Smooth muscle cell (in vitro differentiated cells): ENCODE data around the gene EIF2D. TPM values are rescaled to one million over a fixed set of nuclear protein-coding genes. Genes with fewer than 3 reads are reported as not detected.

Experiments used
- DNase-seq: peaks from one replicate; lab custom pipeline; 2025; ENCODE audit not compliant: unreplicated experiment; lab: John Stamatoyannopoulos, UW
- H2AFZ ChIP-seq: fragments of 200-600 bp; sonication (generic); 2 replicates; pipeline ENCODE4 v1.6.0; 2016; ENCODE audit warnings: antibody characterized with exemption, low read depth, mild to moderate bottlenecking
- H3F3A ChIP-seq: fragments of 200-600 bp; sonication (generic); 2 replicates; pipeline ENCODE4 v1.6.0; 2017; ENCODE audit warnings: antibody characterized with exemption, low read depth
- H3K27ac ChIP-seq: fragments of 200-600 bp; sonication (generic); 2 replicates; pipeline ENCODE4 v1.5.1; 2016; ENCODE audit warnings: low read depth, mild to moderate bottlenecking
- H3K27me3 ChIP-seq: fragments of 200-600 bp; sonication (generic); 2 replicates; pipeline ENCODE4 v1.6.1; 2016; ENCODE audit warnings: low read depth, mild to moderate bottlenecking
- H3K36me3 ChIP-seq: fragments of 200-600 bp; sonication (generic); 2 replicates; pipeline ENCODE4 v1.5.1; 2016; ENCODE audit warnings: low read depth
- H3K4me1 ChIP-seq: fragments of 200-600 bp; sonication (generic); 2 replicates; pipeline ENCODE4 v1.5.1; 2016; ENCODE audit warnings: low read depth
- H3K4me2 ChIP-seq: fragments of 200-600 bp; sonication (generic); 2 replicates; pipeline ENCODE4 v1.6.0; 2016; ENCODE audit warnings: mild to moderate bottlenecking
- H3K4me3 ChIP-seq: fragments of 200-600 bp; sonication (generic); 2 replicates; pipeline ENCODE4 v1.5.1; 2016; ENCODE audit warnings: mild to moderate bottlenecking
- H3K79me2 ChIP-seq: fragments of 200-600 bp; sonication (generic); 2 replicates; pipeline ENCODE4 v1.6.0; 2016; ENCODE audit warnings: low read depth, mild to moderate bottlenecking
- H3K9ac ChIP-seq: fragments of 200-600 bp; sonication (generic); 2 replicates; pipeline ENCODE4 v1.6.0; 2016; ENCODE audit warnings: low read depth
- H3K9me3 ChIP-seq: fragments of 200-600 bp; sonication (generic); replicated peaks from 2 replicates; pipeline ENCODE4 v1.5.1; 2016; ENCODE audit warnings: low read depth
- H4K20me1 ChIP-seq: fragments of 200-600 bp; sonication (generic); 2 replicates; pipeline ENCODE4 v1.6.0; 2016; ENCODE audit warnings: low read depth
- CTCF ChIP-seq: fragments of 200-600 bp; sonication (generic); IDR thresholded peaks from 2 replicates; pipeline ENCODE4 v1.5.1; 2017; ENCODE audit warnings: borderline replicate concordance, mild to moderate bottlenecking, antibody characterized with exemption; ENCODE audit not compliant: insufficient read depth, poor library complexity, severe bottlenecking
- WGBS: methylation state at CpG from one replicate; pipeline ENCODE4 v1.1.7; 2016; ENCODE audit warnings: low lambda C conversion rate; 5-methylcytosine and 5-hydroxymethylcytosine counted together
- polyA plus RNA-seq: library from polyadenylated mRNA; unstranded; fragments of >200 nt; fragmentation: Nextera tagmentation; extraction: Ambion mirVana; gene quantifications from 2 replicates; pipeline ENCODE4 v1.2.1, GENCODE V29; 2016
- total RNA-seq: library from RNA; depleted of rRNA; stranded (reverse); fragments of >200 nt; gene quantifications from 2 replicates; pipeline ENCODE4 v1.2.3, GENCODE V29; 2014

Gene EIF2D
- total and polyA plus RNA-seq, 2 experiments from 2014 or later: 22.8 to 28.9 TPM

GRCh38 chr1:206555473-206555935, 56.8 kb downstream of the EIF2D start:
- no peak overlapping the region for H2AFZ ChIP-seq

GRCh38 chr1:206554701-206555472, 57.4 kb downstream of the EIF2D start:
- 75% methylated on average over 1 of the region's 1 CpG for WGBS

More at GRCh38 chr1:206555473-206555935, 56.8 kb downstream of the EIF2D start:
- no peak overlapping the region for H3K9ac ChIP-seq
- peak overlapping the region; percentile 12 for H3K4me2 ChIP-seq
- no peak overlapping the region for H3K4me3 ChIP-seq
- no peaks in the 10 kb centered on the region for H4K20me1 ChIP-seq
- WGBS: 25% methylated on average over 10 of the region's 10 CpGs
- no peak for DNase-seq
- peaks cover 28% of the 10 kb centered on the region for H3K4me1 ChIP-seq
- no peak for TF ChIP-seq CTCF
- no peaks in the 10 kb centered on the region for H3K36me3 ChIP-seq
- H3K9me3 ChIP-seq: no peaks in the 10 kb centered on the region
- H3K79me2 ChIP-seq: no peaks in the 10 kb centered on the region
- H3K27ac ChIP-seq: no peak overlapping the region
- no peaks in the 10 kb centered on the region for H3K27me3 ChIP-seq
- peaks cover 10% of the 10 kb centered on the region for H3F3A ChIP-seq

GRCh38 chr1:206554211-206554610, 58.1 kb downstream of the EIF2D start:
- TF ChIP-seq CTCF: no peak
- Histone ChIP-seq H3K79me2 (no peaks in the 10 kb centered on the region), H3K9ac (no peak overlapping the region), H3F3A (peaks cover 10% of the 10 kb centered on the region), H3K4me3 (no peak overlapping the region), H4K20me1 (no peaks in the 10 kb centered on the region), H3K4me1 (peaks cover 21% of the 10 kb centered on the region), H3K9me3 (no peaks in the 10 kb centered on the region), H3K27ac (no peak overlapping the region), H3K36me3 (no peaks in the 10 kb centered on the region), H2AFZ (no peak overlapping the region), H3K4me2 (no peak overlapping the region), H3K27me3 (no peaks in the 10 kb centered on the region)
- WGBS: 88% methylated on average over 3 of the region's 3 CpGs
- DNase-seq: no peak

More at GRCh38 chr1:206554701-206555472, 57.4 kb downstream of the EIF2D start:
- Histone ChIP-seq H4K20me1 (no peaks in the 10 kb centered on the region), H3K4me1 (peaks cover 25% of the 10 kb centered on the region), H3K9ac (no peak overlapping the region), H3K4me3 (no peak overlapping the region), H3K27me3 (no peaks in the 10 kb centered on the region), H3F3A (peaks cover 10% of the 10 kb centered on the region), H3K4me2 (no peak overlapping the region), H3K9me3 (no peaks in the 10 kb centered on the region), H3K27ac (no peak overlapping the region), H3K79me2 (no peaks in the 10 kb centered on the region), H2AFZ (no peak overlapping the region), H3K36me3 (no peaks in the 10 kb centered on the region)
- no peak for DNase-seq
- TF ChIP-seq CTCF: no peak

- no peaks in the 10 kb centered on the region for H3K27me3 ChIP-seq
- H3K79me2 ChIP-seq: no peaks in the 10 kb centered on the region
- no peak overlapping the region for H3K4me3 ChIP-seq
- H2AFZ ChIP-seq: no peak overlapping the region
- 96% methylated on average over 3 of the region's 3 CpGs for WGBS
- DNase-seq: no peak
- H3K9me3 ChIP-seq: no peaks in the 10 kb centered on the region
- no peak for TF ChIP-seq CTCF
- no peak overlapping the region for H3K27ac ChIP-seq
- no peak overlapping the region for H3K4me2 ChIP-seq
- peaks cover 10% of the 10 kb centered on the region for H3F3A ChIP-seq
- no peak overlapping the region for H3K9ac ChIP-seq
- no peaks in the 10 kb centered on the region for H3K36me3 ChIP-seq
- peaks cover 15% of the 10 kb centered on the region for H3K4me1 ChIP-seq
- no peaks in the 10 kb centered on the region for H4K20me1 ChIP-seq
Observed at GRCh38 chr1:206551986-206552326, 60.3 kb downstream of the EIF2D start.
